PC-3 (cell line): ENCODE data around the gene PCGF2.

ENCODE experiments used
- CTCF ChIP-seq: fragments of 300-600 bp; sonication (generic); conservative IDR thresholded peaks from 2 replicates; pipeline ENCODE4 v1.5.1; 2017; ENCODE audit warnings: antibody characterized with exemption, low read depth, mild to moderate bottlenecking, low read length
- EZH2phosphoT487 ChIP-seq: fragments of 300-600 bp; sonication (generic); IDR thresholded peaks from 2 replicates; pipeline ENCODE4 v1.6.1; 2018; ENCODE audit warnings: mild to moderate bottlenecking, antibody characterized with exemption, low read length, borderline replicate concordance

GRCh38 chr17:38729368-38729885 is 18.7 kb downstream of the PCGF2 start:
- TF ChIP-seq CTCF, result no peak
- no peak for TF ChIP-seq EZH2phosphoT487
